Fibroblast of mammary gland (primary cell): ENCODE results near the gene LRRC8C.
"Not testable (repeated sequence)": the region's sequence is repeated elsewhere in the genome, so short reads cannot be mapped to it uniquely, and the experiment has no call there.

Source experiments
- DNase-seq: peaks from one replicate; pipeline ENCODE4 v3.0.0-alpha.2; 2010; ENCODE audit warnings: low read depth
- H3K4me3 ChIP-seq: 2 replicates; pipeline ENCODE4 v1.5.1; 2011; ENCODE audit warnings: low read depth, mild to moderate bottlenecking, low read length, moderate library complexity; ENCODE audit not compliant: control insufficient read depth
- TF ChIP-seq, protein P1 (sequence below): conservative IDR thresholded peaks from 2 replicates; pipeline ENCODE4 v1.5.1; 2011; ENCODE audit warnings: low read depth, low read length, inconsistent platforms; ENCODE audit not compliant: control insufficient read depth, insufficient read depth

LRRC8C gene

DNA sequence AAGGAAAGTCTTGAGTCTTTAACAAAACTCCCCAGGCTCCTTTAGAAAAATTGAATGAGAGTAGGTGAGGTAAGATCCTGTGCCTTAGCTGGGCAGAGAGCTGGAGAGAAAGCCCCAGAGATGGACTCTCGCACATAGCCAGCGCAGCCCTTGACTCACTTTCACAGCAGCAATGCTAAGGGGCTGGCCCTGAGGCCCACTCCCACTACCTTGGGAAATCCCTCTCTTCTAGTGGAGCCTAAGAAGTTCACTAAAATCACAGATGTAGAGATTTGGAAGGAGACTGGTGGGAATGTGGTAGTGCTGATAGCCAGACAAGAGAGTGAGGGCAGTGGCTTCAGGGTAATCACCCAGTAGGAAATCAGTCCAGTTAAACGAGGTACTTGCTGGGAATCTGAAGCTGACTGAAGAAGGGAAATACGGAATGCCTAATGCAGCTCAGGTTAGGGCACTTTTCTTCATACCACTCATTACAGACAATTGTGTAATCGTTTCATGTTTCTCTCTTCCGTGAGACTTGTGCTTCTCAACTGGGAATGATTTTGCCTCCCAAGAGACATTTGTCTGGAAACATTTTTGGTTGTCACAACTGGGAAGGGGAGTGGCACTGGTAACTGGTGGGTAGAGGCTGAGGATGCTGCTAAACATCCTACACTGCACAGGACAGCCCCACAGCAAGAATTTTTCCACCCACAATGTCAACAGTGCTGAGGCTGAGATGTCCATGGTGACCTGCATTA, 42.4 kb upstream of the LRRC8C start:
- no peak for DNase-seq
- TF ChIP-seq, protein P1, sequence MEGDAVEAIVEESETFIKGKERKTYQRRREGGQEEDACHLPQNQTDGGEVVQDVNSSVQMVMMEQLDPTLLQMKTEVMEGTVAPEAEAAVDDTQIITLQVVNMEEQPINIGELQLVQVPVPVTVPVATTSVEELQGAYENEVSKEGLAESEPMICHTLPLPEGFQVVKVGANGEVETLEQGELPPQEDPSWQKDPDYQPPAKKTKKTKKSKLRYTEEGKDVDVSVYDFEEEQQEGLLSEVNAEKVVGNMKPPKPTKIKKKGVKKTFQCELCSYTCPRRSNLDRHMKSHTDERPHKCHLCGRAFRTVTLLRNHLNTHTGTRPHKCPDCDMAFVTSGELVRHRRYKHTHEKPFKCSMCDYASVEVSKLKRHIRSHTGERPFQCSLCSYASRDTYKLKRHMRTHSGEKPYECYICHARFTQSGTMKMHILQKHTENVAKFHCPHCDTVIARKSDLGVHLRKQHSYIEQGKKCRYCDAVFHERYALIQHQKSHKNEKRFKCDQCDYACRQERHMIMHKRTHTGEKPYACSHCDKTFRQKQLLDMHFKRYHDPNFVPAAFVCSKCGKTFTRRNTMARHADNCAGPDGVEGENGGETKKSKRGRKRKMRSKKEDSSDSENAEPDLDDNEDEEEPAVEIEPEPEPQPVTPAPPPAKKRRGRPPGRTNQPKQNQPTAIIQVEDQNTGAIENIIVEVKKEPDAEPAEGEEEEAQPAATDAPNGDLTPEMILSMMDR: no peak
- H3K4me3 ChIP-seq: no peak overlapping the region

- not testable (repeated sequence) for H3K4me3 ChIP-seq, DNase-seq
These were observed 40.0 kb upstream of the LRRC8C start for GRCh38 chr1:89592861-89593302.

DNA sequence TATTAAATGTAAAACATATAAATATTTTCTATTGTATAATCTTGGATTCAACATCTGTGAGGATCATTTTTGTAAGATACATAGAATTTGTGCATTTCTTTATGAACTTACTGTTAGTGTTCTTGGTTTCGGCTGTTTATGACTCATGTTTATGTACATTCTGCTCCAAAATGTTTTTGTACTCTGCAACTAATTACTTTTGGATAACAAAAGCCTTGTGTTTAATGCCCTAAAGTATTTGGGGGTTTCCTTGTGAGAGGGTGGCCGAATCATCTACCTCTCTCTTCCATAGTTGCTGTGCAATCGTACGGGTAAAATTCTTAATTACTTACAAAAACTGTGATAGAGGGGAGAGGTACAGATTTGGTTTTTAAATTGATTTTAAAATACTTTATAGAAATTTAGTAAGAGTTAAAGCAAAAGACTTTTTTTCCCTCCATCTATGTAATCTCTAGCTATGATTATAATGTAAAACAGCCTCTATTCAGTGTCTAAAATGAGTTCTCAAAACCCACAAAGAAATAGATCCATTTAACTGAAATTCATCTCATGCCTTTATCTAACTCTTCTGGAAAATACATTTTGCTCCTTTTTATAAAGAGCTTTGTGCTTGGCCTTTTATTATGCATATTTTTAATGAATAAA, 38.7 kb upstream of the LRRC8C start:
- no peak overlapping the region for H3K4me3 ChIP-seq
- DNase-seq: peak; percentile 64
- TF ChIP-seq, protein P1: no peak

- DNase-seq: no peak
- no peak overlapping the region for H3K4me3 ChIP-seq
- TF ChIP-seq, protein P1: no peak
These were observed 36.2 kb upstream of the LRRC8C start for GRCh38 chr1:89596698-89597097.

- TF ChIP-seq, protein P1: peak; percentile 67
- DNase-seq: peak; percentile 53
- no peak overlapping the region for H3K4me3 ChIP-seq
These were observed 34.2 kb upstream of the LRRC8C start for GRCh38 chr1:89598450-89599331.

GRCh38 chr1:89599332-89599630, 33.6 kb upstream of the LRRC8C start:
- no peak for DNase-seq
- no peak overlapping the region for H3K4me3 ChIP-seq
- TF ChIP-seq, protein P1: no peak

DNA sequence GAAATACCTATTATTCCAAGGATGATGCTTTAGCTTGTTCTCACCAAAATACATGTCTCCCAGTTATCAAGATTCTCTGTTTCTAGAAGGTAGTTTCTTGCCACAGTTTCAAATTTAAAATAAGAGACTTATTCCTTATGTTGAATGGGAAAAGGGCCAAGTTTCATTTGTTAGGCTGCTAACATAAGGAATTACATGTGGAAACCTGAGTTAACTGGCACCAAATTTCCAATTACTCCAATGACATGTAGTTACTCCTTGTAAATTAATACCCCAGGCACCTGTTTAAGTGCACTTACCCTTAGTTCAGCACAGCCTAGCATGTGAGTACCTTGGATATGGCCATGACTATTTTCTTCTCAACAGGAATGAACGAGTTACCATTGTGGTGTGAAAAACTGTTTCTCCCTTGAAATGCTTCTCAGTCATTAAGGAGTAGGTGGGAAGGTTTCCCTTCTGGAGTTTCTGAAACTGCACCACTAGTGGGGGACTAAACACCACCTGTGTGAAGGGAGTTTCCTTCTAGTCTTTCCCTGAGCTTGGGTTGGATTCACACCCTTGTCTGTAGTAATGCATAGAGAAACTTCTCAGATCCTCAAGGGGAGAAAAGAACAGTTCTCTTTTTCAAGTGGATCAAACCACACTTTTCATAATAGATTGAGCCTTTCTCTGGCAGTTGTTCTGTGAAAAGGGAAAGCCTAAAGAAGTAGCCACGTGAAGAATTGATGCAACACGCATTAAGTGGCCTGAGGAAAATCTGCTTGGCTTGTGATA, 32.3 kb upstream of the LRRC8C start:
- DNase-seq: no peak
- TF ChIP-seq, protein P1: no peak
- no peak overlapping the region for H3K4me3 ChIP-seq
